WTC11 (cell line): ENCODE data around the gene MTMR3. TPM values are rescaled to one million over a fixed set of nuclear protein-coding genes. Genes with fewer than 3 reads are reported as not detected.
"Not testable (repeated sequence)": the region's sequence is repeated elsewhere in the genome, so short reads cannot be mapped to it uniquely, and the experiment has no call there.

ENCODE experiments used
- ATAC-seq: fragments of 200-7000 bp; cut with Tn5 transposase; 2 replicates; pipeline ENCODE4 v1.10.0; 2021; ENCODE audit warnings: mild to moderate bottlenecking, moderate library complexity
- CTCF ChIA-PET: fragments of 300-600 bp; sonication (Branson Sonifier 250); formaldehyde crosslinking; loops from one replicate; lab custom pipeline; 2021; ENCODE audit warnings: antibody characterized with exemption; lab: Charles Lee
- POLR2A ChIA-PET: fragments of 350-600 bp; sonication (Branson Sonifier 250); formaldehyde crosslinking; loops from one replicate; lab custom pipeline; 2021; ENCODE audit warnings: antibody characterized with exemption; lab: Charles Lee
- DNase-seq: peaks from one replicate; pipeline ENCODE4 v3.0.0; 2021; ENCODE audit warnings: low spot score
- H3K27ac Mint-ChIP-seq: 2 replicates; pipeline ENCODE4 v1.8.0; 2021; ENCODE audit warnings: mixed read lengths
- H3K27me3 Mint-ChIP-seq: 2 replicates; pipeline ENCODE4 v1.8.0; 2021; ENCODE audit warnings: low read depth, mild to moderate bottlenecking, moderate library complexity, mixed read lengths
- H3K36me3 Mint-ChIP-seq: 2 replicates; pipeline ENCODE4 v1.8.0; 2021; ENCODE audit warnings: mixed read lengths
- H3K4me1 Mint-ChIP-seq: 2 replicates; pipeline ENCODE4 v1.8.0; 2022; ENCODE audit warnings: mixed read lengths
- H3K4me3 Mint-ChIP-seq: 2 replicates; pipeline ENCODE4 v1.8.0; 2021; ENCODE audit warnings: mild to moderate bottlenecking, moderate library complexity, mixed read lengths
- H3K9me3 Mint-ChIP-seq: 2 replicates; pipeline ENCODE4 v1.8.0; 2021; ENCODE audit warnings: mixed read lengths
- FOXJ3 ChIP-seq: sonication (generic); formaldehyde crosslinking; IDR thresholded peaks from 2 replicates; pipeline ENCODE4 v1.9.0; 2021; ENCODE audit warnings: missing genetic modification reagents, mild to moderate bottlenecking, borderline replicate concordance
- GRHL2 ChIP-seq: fragments of 250-450 bp; sonication (Bioruptor Pico); IDR thresholded peaks from 2 replicates; pipeline ENCODE4 v1.8.0; 2022; ENCODE audit warnings: mild to moderate bottlenecking, moderate library complexity; ENCODE audit not compliant: insufficient replicate concordance, severe bottlenecking
- SMAD4 ChIP-seq: sonication (generic); formaldehyde crosslinking; IDR thresholded peaks from 2 replicates; pipeline ENCODE4 v1.8.0; 2022; ENCODE audit warnings: mild to moderate bottlenecking, missing genetic modification reagents
- ZNF121 ChIP-seq: sonication (generic); formaldehyde crosslinking; IDR thresholded peaks from 2 replicates; pipeline ENCODE4 v1.8.0; 2023; ENCODE audit warnings: missing genetic modification reagents
- ZNF138 ChIP-seq: sonication (generic); formaldehyde crosslinking; conservative IDR thresholded peaks from 2 replicates; pipeline ENCODE4 v1.8.1; 2022; ENCODE audit warnings: mild to moderate bottlenecking, moderate library complexity, missing genetic modification reagents
- ZNF219 ChIP-seq: sonication (generic); formaldehyde crosslinking; IDR thresholded peaks from 2 replicates; pipeline ENCODE4 v1.8.0; 2023; ENCODE audit warnings: missing genetic modification reagents, mild to moderate bottlenecking, borderline replicate concordance
- ZNF317 ChIP-seq: sonication (generic); formaldehyde crosslinking; IDR thresholded peaks from 2 replicates; pipeline ENCODE4 v1.8.1; 2023; ENCODE audit warnings: low read depth, mild to moderate bottlenecking, moderate library complexity, missing genetic modification reagents, borderline replicate concordance
- ZNF671 ChIP-seq: fragments of 250-450 bp; sonication (Bioruptor Pico); IDR thresholded peaks from 2 replicates; pipeline ENCODE4 v1.8.0; 2021; ENCODE audit warnings: mild to moderate bottlenecking
- total RNA-seq: library from RNA; stranded (reverse); gene quantifications from 3 replicates; pipeline ENCODE4 v1.2.3, GENCODE V29; 2021
- TF ChIP-seq, protein P1 (sequence below): sonication (generic); formaldehyde crosslinking; IDR thresholded peaks from 2 replicates; pipeline ENCODE4 v1.8.0; 2023; ENCODE audit warnings: mild to moderate bottlenecking, missing genetic modification reagents
- TF ChIP-seq, protein P2 (sequence below): sonication (generic); formaldehyde crosslinking; IDR thresholded peaks from 2 replicates; pipeline ENCODE4 v1.8.0; 2023; ENCODE audit warnings: missing genetic modification reagents, mild to moderate bottlenecking, borderline replicate concordance
- TF ChIP-seq, protein P3 (sequence below): sonication (generic); formaldehyde crosslinking; IDR thresholded peaks from 2 replicates; pipeline ENCODE4 v1.8.1; 2022; ENCODE audit warnings: mild to moderate bottlenecking, missing genetic modification reagents, moderate library complexity, borderline replicate concordance

Gene MTMR3
- total RNA-seq, 1 experiment from 2014 or later, result 19.2 TPM

DNA sequence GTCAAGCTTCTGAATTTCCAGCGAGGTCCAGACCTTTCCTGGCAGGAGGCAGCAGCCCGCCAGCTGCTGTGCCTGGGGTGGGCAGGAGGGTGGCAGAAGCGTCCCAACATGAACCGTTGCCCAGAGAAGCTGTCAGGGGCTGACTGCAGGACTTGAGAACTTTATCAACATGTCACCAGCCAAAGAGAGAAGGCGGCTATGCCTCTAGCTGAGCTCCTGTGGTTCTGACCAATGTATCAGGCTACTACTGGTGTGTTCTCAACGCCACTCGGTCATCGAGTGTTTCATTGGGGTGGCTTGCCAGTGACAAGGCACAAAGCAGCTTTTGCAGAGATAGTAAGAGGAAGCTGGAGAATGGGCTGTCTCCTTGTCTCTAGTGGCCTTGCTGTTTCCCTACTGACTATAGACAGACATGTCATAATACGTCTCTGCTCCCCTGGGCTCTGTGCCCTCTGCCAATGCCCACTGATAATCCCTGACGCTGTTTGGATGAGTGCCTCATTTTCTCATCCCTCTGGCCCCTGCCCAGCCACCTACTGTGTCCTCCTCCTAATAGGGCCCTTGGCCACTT, 27.3 kb upstream of the MTMR3 start (continued):
- TF ChIP-seq, protein P1, sequence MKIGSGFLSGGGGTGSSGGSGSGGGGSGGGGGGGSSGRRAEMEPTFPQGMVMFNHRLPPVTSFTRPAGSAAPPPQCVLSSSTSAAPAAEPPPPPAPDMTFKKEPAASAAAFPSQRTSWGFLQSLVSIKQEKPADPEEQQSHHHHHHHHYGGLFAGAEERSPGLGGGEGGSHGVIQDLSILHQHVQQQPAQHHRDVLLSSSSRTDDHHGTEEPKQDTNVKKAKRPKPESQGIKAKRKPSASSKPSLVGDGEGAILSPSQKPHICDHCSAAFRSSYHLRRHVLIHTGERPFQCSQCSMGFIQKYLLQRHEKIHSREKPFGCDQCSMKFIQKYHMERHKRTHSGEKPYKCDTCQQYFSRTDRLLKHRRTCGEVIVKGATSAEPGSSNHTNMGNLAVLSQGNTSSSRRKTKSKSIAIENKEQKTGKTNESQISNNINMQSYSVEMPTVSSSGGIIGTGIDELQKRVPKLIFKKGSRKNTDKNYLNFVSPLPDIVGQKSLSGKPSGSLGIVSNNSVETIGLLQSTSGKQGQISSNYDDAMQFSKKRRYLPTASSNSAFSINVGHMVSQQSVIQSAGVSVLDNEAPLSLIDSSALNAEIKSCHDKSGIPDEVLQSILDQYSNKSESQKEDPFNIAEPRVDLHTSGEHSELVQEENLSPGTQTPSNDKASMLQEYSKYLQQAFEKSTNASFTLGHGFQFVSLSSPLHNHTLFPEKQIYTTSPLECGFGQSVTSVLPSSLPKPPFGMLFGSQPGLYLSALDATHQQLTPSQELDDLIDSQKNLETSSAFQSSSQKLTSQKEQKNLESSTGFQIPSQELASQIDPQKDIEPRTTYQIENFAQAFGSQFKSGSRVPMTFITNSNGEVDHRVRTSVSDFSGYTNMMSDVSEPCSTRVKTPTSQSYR (CRISPR knock-in tag), result no peak
- TF ChIP-seq, protein P2, sequence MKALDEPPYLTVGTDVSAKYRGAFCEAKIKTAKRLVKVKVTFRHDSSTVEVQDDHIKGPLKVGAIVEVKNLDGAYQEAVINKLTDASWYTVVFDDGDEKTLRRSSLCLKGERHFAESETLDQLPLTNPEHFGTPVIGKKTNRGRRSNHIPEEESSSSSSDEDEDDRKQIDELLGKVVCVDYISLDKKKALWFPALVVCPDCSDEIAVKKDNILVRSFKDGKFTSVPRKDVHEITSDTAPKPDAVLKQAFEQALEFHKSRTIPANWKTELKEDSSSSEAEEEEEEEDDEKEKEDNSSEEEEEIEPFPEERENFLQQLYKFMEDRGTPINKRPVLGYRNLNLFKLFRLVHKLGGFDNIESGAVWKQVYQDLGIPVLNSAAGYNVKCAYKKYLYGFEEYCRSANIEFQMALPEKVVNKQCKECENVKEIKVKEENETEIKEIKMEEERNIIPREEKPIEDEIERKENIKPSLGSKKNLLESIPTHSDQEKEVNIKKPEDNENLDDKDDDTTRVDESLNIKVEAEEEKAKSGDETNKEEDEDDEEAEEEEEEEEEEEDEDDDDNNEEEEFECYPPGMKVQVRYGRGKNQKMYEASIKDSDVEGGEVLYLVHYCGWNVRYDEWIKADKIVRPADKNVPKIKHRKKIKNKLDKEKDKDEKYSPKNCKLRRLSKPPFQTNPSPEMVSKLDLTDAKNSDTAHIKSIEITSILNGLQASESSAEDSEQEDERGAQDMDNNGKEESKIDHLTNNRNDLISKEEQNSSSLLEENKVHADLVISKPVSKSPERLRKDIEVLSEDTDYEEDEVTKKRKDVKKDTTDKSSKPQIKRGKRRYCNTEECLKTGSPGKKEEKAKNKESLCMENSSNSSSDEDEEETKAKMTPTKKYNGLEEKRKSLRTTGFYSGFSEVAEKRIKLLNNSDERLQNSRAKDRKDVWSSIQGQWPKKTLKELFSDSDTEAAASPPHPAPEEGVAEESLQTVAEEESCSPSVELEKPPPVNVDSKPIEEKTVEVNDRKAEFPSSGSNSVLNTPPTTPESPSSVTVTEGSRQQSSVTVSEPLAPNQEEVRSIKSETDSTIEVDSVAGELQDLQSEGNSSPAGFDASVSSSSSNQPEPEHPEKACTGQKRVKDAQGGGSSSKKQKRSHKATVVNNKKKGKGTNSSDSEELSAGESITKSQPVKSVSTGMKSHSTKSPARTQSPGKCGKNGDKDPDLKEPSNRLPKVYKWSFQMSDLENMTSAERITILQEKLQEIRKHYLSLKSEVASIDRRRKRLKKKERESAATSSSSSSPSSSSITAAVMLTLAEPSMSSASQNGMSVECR (CRISPR knock-in tag), result no peak

DNA sequence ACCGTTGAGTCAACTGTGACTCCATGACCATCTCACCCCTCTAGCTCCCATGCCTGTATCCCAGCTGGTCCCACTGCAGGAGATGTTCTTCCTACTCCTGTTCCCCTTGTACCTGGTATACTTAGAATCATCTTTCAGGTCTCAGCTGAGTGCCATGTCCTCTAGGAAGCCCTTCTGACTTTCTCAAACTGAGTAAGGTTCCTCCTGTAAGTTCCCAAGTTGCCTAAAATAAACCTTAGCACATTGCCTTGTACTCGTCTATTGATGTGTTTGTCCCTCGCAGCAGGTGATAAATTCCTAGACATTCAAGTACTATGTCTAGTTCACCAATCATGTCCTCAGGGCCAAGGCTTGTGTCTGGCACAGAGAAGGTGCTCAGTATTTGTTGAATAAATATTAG, 26.5 kb upstream of the MTMR3 start:
- DNase-seq, result no peak
- TF ChIP-seq, protein P3, sequence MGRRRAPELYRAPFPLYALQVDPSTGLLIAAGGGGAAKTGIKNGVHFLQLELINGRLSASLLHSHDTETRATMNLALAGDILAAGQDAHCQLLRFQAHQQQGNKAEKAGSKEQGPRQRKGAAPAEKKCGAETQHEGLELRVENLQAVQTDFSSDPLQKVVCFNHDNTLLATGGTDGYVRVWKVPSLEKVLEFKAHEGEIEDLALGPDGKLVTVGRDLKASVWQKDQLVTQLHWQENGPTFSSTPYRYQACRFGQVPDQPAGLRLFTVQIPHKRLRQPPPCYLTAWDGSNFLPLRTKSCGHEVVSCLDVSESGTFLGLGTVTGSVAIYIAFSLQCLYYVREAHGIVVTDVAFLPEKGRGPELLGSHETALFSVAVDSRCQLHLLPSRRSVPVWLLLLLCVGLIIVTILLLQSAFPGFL (CRISPR knock-in tag), result no peak
- TF ChIP-seq ZNF121 (CRISPR knock-in tag), result no peak
- no peak for TF ChIP-seq FOXJ3 (CRISPR knock-in tag)
- no peak for TF ChIP-seq ZNF219 (CRISPR knock-in tag)
- TF ChIP-seq ZNF671 (CRISPR knock-in tag), result no peak
- TF ChIP-seq ZNF317 (CRISPR knock-in tag), result no peak
- TF ChIP-seq SMAD4 (CRISPR knock-in tag), result no peak
- no peak for TF ChIP-seq GRHL2
- no peak for TF ChIP-seq ZNF138
- ATAC-seq, result no peak
- no peak overlapping the region for H3K27ac Mint-ChIP-seq
- POLR2A ChIA-PET, result no interaction called here
- peaks cover 5% of the 10 kb centered on the region; the same call in 1 of the 2 replicates for H3K27me3 Mint-ChIP-seq
- no peak overlapping the region for H3K4me3 Mint-ChIP-seq
- H3K4me1 Mint-ChIP-seq, result no peaks in the 10 kb centered on the region
- CTCF ChIA-PET, result interaction anchor here (0.8 kb wide), 1 partner anchor 149 kb away, joined by 3 read pairs; no protein-coding TSS in a partner anchor
- no peaks in the 10 kb centered on the region for H3K36me3 Mint-ChIP-seq
- H3K9me3 Mint-ChIP-seq, result no peaks in the 10 kb centered on the region

DNA sequence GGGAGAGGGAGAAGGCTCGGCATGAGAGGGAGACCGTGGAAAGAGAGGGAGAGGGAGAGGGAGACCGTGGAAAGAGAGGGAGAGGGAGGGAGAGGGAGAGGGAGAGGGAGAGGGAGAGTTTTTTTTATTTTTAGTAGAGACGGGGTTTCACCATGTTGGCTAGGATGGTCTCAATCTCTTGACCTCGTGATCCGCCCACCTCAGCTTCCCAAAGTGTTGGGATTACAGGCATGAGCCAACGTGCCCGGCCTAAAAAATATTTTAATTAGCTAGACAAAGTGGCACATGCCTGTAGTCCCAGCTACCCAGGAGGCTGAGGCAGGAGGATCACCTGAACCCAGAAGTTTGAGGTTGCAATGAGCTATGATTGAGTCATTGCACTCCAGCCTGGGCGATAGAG, 23.9 kb upstream of the MTMR3 start:
- H3K4me1 Mint-ChIP-seq, H3K4me3 Mint-ChIP-seq, DNase-seq, POLR2A ChIA-PET, H3K27ac Mint-ChIP-seq, H3K27me3 Mint-ChIP-seq, H3K9me3 Mint-ChIP-seq, CTCF ChIA-PET, H3K36me3 Mint-ChIP-seq, ATAC-seq: not testable (repeated sequence)
